NCI-H2196 treated with DMSO at 0.1 percent for 48 hours (cell line): Measurements from ENCODE around the gene PPP2R2B.

Source experiments
- DNase-seq: peaks from one replicate; lab custom pipeline; 2025; ENCODE audit not compliant: unreplicated experiment; lab: John Stamatoyannopoulos, UW

The PPP2R2B gene

DNA sequence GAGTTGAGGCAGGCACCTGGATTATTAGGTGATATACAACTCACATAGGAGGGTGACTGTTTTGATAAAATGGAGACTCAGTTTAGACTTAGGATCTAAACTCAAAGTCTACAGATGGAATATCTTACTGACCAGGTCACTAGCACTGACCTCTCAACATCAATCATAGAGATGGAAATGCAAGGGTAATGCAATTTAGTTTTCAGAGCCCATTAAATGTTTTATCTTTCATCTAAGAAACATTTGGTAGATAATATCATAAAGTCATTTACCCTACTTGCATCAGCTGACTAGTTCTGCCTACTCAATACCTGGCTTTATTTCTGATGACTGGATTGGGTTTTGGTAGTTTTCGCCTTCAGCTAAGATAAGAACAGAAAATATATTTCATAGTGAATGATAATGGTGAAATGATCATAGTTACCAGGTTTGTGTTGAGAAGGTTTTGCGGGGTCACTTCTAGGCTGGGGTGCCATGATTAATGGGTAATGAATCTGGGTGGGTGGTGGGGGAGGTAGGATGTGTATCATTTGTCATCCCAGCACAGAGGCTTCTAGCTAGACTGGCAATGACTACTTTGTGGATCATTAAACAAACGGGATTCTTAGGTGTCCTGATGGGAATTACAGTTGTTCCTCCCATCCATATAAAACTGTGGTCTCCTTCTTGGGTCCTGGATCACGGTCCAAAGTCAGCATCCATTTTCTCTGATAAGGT, 173.4 kb downstream of the PPP2R2B start:
- no peak for DNase-seq

DNA sequence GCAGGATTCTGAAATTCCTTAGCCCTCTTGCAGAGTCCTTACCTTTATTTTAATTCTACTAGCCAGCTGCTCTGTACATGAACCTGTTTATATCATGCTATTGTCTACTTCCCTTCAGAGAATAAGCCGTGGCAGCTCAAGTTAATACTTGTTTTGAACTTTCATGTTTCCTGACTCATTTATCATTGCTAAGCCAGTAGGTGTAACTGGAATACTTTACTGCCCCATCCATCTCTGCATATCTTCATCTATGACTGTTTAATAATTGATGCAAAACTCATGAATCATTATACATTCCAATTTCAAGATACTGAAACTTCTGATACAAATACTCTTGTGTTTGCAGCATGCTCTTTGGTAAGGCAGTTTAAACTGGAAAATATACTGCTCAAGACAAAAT, 174.7 kb downstream of the PPP2R2B start:
- no peak for DNase-seq

DNA sequence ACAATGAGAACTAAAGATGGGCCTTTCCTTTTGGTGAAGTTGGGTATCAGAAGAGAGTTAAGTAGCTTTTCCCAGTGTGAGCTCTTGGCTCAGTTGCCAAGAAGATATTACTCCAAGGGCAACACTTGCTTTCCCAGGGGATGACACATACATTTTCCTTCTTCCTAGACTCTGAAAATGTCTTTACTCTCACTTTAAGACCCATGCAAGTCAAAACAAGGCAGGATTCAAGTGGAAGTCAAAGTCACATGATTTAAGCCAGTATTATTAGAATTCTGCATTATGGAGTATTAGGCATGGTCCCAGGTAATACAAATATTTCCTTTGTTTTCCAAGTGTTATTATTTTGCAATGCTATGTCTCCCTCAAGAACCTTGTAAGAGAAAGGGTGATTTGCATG, 175.1 kb downstream of the PPP2R2B start:
- no peak for DNase-seq

DNA sequence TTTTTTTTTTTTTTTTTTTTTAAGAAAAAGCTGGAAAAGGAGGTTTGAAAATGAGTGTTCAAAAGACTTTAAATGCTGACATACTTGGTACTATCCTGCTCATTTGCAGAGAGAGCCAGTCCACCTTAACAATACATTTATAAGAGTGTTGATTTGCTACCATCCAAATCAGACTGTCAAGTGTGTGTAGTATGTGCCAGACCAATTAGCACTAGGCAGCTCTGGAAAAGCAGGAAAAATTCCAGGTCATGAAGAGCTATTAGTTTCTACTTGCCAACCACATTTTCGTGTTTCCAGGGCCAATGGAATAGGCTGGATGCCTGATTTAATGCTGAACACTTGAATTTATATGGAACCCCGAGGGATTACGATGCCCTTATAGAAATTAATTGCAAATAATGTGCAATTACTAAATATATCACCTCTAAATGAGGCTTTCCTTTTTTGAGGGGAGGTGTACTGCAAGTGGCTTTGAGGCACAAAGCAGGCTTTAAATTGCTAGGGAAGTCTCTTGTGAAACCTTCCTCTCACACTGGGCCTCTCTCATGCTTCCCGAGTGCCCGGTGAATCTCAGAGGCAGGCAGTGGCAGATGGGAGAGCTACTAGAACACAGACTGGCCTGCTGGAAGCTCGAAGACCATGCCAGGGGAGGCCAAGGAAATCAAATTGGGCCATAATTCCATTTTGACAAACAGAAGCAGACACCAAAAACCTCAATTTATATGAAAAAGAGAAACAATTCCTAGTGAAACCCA, 178.7 kb downstream of the PPP2R2B start:
- no peak for DNase-seq

DNA sequence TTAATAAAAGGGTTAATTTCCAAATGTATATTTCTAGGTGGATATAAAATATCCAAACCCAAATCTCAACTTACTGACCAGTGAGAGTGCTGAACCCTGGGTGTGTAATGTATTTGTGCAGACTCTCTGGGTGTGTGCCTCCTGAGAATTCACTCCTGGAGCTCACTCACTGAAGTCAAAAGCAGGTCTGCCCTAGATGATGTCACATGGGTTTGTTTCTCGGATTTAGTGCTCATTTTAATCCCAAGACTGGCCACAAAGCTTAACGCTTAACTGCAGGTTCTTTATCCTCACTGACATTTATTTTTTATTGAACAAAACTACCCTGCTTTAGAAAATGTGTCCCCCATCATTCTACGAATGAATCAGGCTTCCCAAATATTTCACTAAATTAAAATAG, 179.4 kb downstream of the PPP2R2B start:
- no peak for DNase-seq

DNA sequence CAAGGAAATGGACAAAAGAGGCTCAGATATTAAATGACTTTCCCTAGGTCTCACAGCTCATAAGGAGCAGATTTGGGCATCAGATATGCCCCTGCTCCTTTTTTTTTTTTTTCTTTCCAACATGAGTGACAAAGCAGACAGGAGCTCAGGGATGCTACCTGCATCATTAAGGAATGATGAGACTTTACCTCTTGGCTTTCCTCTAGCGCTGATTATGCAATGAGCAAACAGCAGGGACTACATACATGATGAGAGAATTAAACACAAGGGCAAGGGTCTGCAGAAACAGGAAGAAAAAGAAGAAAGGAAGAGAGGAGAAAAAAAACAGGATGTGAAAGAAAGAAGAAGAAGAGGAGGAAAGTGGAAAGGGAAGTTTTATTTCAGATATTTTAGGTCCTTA, 179.9 kb downstream of the PPP2R2B start:
- DNase-seq: no peak

DNA sequence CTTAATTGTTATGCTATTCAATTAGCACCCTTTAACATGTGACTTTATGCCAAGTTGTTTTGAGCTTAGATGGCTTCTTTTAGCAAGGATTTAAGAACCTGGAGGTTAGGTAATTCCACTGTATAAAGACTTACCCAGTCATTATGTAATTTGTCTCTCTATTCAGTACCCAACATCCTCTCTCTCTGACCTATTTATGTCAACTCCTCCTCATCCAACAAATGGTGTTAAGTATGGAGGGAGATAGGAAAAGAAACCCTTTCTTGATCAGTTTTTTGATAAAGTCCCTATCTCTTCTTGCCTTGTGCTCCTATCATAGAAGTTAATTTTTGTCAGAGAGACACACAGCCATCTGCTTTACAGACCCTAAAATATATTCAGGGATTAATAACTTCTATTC, 181.3 kb downstream of the PPP2R2B start:
- no peak for DNase-seq

DNA sequence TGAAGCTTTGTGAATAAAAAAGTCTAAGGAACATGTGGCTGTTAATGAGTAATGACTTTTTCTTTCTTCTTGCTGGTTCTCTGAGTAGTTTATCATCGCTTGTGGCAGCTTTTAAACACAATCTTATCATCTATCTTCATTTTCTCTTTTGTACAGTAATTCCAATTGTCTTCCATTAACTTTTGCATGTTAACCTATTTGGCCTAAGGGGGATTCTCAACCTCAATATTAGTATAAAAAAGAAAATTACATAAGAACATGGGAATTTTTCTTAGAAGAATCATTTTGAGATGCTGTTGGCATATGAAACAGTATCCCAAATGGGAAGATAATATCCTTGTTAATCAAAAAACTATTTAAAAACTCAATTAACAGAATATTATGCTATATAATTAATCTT, 182.9 kb downstream of the PPP2R2B start:
- no peak for DNase-seq

DNA sequence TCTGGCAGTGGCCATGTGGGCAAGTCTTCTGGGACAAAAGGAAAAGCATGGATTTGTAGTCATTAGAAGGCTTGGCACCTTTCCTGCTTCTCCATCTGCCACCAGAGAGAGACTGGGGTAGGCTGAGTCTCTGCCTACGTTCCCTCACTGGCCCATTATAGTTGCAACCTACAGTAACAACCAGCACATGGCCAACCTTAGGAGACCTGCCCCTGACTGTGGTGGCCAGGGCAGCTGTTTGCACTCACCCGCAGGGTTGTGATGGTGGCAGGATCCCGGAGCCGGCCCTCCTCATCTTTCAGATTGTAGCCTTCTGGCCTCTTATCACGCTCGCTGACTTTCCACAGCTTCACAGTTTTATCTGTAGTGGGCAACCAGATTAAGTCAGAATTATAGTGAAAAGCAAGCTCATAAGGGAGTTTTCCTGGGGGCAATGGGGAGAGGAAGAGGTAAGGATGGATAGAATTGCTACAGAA, 187.6 kb downstream of the PPP2R2B start:
- DNase-seq: no peak

DNA sequence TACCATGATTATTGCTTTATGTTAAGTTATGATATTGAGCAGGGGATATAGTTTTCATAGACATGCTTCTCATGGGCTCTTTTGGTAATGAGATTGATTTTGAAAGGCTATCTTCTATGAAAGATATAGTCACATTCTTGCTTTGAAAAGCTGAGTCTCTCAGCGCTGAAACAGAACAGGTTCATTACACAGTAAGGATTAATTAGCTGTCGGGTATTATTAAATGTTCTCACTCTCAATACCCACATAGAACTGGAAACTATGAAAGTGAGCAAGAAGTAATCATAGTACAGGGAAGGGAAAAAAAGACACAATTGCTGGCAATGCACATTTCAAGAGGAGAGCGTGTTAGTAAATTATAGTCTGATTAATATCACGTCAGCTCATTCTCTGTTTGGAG, 190.9 kb downstream of the PPP2R2B start:
- no peak for DNase-seq

DNA sequence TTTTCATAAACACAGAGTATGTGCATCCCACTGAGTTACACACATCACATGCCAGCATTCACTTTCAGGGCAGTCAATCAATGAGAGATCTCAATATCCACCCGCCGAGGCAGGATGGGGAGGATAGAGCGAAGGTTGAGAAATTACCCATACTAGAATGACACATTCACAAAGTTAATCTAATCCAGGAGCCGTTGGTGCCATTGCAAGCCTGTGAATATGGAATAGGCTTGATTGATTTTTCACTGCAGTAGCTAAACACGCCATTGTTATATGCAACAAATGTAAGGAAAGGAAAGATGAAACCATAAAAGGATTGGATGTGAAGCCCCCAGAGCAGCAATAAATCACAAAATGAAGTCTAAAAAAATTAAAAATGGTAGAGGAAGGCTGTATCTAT, 194.7 kb downstream of the PPP2R2B start:
- no peak for DNase-seq

DNA sequence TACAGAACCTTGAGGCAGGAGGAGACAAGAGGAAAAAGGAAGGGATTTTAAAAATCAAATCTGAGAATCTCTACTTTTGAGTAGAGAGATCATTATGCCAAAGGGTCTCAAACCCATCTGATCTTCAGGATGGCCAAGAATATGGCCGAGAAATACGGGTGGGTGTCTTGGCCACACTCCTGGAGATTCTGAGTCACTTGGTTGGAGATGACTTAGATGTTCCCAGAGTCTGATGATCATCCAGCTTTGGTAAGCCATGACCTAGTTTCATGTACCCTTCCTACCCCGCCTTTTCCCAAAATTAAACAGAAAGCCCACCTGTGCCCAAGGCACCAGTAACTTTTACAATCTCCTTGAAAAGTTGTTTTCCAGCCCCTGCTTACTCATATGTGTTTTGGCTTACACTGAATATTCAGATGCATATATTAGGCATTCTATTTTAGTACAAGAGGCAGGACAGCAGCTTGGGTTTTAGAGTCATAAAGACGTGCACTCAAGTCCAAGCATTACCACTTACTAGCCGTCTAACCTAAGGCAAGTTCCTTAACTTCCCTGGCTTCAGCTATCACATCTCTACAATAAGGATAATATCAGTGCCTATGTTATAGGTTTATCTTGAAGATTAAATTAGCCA, 195.5 kb downstream of the PPP2R2B start:
- no peak for DNase-seq

DNA sequence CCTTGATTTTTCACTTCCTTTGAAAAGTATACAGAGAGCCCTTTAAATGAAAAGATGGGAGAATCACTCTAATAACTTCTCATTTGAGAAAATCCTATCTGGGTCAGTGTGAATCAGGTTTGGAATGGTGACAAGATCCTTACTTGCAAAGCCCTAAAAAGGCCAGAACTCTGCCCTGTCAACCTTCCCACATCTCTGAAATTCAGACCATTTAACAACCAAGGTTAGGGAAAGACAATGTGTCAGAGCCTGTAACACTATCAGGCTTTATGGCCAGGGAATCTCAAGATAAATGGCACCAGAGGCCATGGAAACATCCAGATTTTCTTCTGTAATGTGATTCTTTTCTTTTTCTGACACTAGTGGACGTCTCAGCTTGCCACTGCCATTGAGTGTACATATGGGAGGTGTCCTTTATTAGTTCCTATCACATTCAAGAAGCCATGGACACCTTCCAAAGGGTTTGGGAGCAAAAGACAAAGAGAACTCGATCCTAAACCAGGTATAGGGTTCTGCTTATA, 196.9 kb downstream of the PPP2R2B start:
- DNase-seq: no peak

DNA sequence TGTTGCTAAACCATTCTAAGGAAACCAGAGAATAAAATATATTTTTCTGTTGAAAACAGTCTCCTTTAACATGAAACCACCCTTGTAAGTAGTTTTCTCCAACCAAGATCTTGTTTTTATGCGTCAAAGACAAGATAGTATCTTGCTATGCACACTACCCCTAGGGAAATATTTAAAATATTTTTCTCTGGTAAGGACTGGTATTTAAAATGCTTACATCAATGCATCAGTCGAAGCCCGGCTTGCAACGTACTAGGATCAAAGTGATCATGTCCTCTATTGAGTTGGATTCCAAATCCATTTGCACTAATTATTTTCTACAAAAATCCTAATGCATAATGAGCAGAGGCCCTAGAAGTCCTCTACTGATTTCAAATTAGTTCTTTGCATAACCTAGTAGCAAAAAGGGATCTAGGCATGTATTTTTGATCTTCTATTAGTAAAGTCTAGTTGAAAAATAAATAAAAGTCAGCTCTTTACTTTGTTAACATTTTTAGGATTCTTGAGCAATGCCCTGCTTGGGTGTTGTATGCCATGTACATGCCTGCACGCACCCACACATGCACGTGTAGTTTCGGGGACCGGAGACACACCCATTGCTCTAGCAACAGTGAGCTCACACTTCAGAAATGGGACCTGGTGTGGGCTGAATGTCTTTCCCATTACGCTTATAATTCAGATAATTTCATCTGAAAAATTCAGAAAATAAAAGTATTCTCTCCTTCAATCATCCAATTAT, 197.5 kb downstream of the PPP2R2B start:
- DNase-seq: no peak

DNA sequence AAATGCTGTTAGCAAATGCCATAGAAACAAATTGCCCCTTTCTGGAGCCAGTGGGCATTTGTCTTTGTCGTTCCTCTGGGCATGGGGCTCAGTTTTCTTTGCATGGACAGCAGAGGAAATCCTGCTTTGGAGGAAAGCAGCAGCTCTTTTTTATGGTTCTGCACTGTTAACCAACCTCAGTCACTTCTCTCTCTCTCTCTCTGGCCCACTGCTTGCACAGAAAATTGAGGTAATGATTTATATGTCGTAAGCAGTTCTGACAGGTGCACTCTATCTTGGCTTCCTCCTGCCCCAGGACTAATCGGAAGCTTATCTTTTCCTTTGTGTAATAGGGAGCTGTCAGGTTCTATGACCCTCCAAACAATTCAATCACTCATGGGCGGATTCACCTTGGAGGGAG, 202.9 kb downstream of the PPP2R2B start:
- no peak for DNase-seq

DNA sequence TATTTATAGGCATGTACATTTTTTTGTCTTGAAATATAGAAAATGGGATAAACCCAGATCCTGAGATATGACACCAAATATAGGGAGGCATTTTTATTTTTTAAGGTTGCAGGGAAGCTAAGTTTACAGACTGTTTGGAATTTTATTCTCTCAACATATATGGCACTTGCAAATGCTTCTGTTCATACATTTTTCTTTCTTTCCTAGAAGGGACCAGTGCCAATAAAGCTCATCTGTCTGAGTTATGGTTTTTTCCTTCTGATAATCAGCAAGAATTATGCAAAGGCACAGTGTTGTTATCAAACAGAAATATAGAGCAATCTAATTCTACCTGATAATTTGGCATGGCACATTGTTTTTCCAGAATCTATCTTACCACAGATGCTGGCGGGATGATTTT, 205.7 kb downstream of the PPP2R2B start:
- no peak for DNase-seq

DNA sequence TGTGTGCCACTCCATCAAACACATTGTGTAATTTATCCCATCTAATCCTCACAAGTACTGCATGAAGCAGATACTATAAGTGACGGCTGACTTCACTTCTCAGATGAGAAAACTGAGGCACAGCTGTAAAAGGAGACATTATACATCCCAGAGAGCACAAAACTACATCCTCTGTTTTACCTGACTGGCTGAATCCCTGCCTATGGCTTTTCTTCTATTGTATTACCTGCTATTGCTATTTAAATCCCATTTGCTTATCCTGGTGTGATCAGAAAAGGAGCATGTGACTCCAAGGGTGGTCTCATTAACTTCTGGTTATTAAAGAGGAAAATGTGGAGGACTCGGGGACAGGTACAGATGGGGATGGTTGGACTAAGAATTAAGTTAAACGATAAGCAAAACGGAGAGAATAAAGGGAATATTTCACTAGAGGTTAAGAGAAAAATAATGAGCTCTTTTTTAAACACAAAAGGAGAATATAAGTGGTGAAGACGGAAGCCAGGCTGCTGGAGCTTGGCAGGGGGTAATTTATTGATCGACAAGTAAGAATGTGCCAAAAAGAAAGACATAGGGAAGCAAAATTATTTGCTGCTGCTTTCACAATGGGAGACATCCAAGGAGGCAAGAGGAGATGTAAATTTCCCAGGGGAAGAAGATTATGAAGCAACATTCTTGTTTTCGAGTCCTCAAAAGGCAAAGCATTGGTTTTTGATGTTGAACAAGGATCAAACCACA, 206.8 kb downstream of the PPP2R2B start:
- no peak for DNase-seq

DNA sequence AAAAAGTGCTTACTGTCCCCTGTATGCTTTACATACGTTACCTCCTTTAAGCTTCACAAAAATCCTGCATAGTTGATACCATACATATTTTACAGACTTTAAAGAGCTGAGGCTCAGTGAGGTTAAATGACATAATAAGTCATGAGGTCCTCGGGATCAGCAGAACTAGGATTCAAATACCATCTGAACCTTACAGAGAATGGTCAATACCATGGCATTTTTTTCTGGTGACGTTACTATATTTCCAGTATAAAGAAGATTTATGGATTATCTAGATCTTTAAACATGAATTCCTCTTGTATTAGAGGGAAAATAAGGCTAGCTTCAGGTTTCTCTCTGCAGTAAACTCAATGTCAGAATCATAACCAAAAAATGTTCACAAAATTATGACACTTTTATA, 208.9 kb downstream of the PPP2R2B start:
- no peak for DNase-seq

DNA sequence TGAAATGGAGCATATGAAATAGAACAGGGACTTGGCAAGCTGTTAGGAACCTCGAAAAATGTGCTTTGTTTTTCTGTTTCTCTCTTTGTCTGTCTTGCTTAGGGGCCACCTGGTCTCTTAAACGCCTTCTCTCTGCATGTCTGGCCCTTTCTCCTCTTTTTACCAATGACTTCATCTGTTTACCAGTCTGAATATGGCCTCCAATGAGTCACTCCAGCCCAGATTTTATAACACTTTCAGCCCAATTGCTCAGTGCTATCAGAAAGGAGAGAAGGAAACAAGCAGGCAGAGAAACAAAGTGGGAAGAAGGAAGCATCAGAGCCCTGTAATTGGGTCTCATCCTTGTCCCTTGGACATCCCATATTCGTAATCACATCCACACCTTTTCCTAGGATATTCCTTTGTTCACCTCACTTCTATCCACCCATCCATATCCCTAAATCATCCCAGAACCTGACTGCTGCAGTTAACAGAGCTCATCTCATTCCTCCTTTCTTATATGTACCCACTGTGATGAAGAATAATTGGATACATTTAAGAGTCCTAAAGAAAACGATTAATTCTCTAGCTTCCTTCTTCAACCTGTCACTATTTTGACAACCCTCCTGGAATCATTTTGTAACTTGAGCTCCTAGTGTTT, 210.8 kb downstream of the PPP2R2B start:
- DNase-seq: peak; percentile 49

DNA sequence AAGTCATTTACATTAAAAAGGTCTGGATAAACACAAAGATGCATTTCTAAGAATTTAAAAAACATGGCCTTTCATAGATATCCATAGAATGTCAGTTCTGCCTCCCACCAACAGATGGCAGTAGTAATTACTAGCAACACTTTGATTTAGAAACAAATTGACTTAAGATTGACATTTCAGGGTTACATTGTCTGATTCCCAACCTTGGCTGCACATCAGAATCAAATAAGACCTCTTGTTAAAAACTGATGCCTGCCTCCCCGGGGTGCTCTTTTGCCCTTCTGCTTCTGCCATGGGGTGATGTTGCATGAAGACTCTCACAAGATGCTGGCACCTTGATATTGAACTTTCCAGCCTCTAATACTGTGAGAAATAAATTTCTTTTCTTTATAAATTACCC, 216.3 kb downstream of the PPP2R2B start:
- DNase-seq: no peak
